Measurements from ENCODE around the gene GPRC5A. TPM values are rescaled to one million over a fixed set of nuclear protein-coding genes. Genes with fewer than 3 reads are reported as not detected.

GPRC5A gene
- polyA plus RNA-seq, 1 experiment: 118 TPM

- POLR2A ChIA-PET: no interaction called here
- CTCF ChIA-PET: interaction anchor here (1.0 to 1.5 kb wide), 2 partner anchors 8 to 288 kb away, joined by 3 to 10 read pairs; no protein-coding TSS in a partner anchor
- Histone ChIP-seq H3K4me3 (ENCODE audit: low read depth, low read length) (no peak overlapping the region), H3K9me3 (ENCODE audit: control insufficient read depth, insufficient read depth, low read length) (peaks cover 4% of the 10 kb centered on the region; the same call in 1 of the 2 replicates), H3K27me3 (ENCODE audit: control insufficient read depth, insufficient read depth, low read length) (no peaks in the 10 kb centered on the region), H3K27ac (ENCODE audit: low read depth, low read length) (peak overlapping the region; percentile 11)
- TF ChIP-seq CTCF (IDR thresholded peaks at IDR 0.05; ENCODE audit: low read depth, low read length): no peak
- no peak for DNase-seq (ENCODE audit: low read depth, low spot score)
These were observed 32.8 kb downstream of the GPRC5A start for GRCh38 chr12:12924169-12924568.

DNA sequence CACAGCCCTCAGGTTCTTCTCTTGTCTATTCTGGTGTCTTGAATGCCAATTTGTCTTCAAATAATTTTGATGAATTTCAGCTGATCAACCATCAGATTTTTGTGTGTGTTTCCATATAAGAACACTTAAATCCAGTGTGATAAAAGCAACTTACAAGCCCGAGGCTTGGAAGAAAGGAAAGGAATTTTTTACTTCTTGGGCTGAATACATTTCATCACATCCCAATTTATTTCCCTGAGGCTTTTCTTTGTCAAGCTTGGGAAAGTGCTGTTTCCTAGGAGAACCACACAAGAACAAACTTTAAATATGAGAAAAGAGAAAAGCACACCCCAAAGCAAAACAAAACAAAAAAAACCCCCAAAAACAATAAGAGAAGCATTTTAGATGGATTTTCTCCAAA, 34.0 kb downstream of the GPRC5A start:
- ChIA-PET POLR2A (no interaction called here), CTCF (interaction anchor here (1.0 to 1.5 kb wide), 2 partner anchors 9 to 287 kb away, joined by 3 to 10 read pairs; no protein-coding TSS in a partner anchor)
- DNase-seq (ENCODE audit: low read depth, low spot score): no peak
- H3K4me3 ChIP-seq (ENCODE audit: low read depth, low read length): no peak overlapping the region
- H3K27ac ChIP-seq (ENCODE audit: low read depth, low read length): no peak overlapping the region
- no peak for TF ChIP-seq CTCF (IDR thresholded peaks at IDR 0.05; ENCODE audit: low read depth, low read length)
- no peaks in the 10 kb centered on the region for H3K27me3 ChIP-seq (ENCODE audit: control insufficient read depth, insufficient read depth, low read length)
- H3K9me3 ChIP-seq (ENCODE audit: control insufficient read depth, insufficient read depth, low read length): peaks cover 4% of the 10 kb centered on the region; the same call in 1 of the 2 replicates

DNA sequence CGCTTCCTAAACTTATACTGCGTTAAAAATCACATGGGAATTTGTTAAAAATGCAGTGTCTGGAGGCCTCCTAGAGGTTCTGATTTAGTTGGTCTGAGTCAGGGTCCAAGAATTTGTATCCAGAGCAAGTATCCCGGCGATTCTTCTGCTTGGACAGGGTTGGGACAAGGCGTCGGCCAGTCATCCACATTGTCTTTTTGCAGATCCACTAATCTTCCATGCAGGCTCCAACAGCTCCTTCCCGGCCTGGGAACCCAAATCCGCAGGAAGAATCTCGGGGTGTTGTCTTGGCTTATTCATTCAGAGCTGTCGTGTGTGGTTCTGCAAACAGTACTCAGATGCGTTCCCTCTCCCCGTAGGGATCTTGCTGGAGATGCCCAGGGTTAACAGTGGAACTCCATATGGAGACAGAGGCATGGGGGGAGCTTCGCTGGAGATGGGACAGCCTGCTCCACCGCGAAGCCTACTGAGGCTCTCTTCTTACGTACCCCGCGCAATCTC, 35.3 kb downstream of the GPRC5A start:
- Histone ChIP-seq H3K4me3 (ENCODE audit: low read depth, low read length) (no peak overlapping the region), H3K27ac (ENCODE audit: low read depth, low read length) (no peak overlapping the region), H3K9me3 (ENCODE audit: control insufficient read depth, insufficient read depth, low read length) (peaks cover 4% of the 10 kb centered on the region; the same call in 1 of the 2 replicates), H3K27me3 (ENCODE audit: control insufficient read depth, insufficient read depth, low read length) (no peaks in the 10 kb centered on the region)
- ChIA-PET CTCF (interaction anchor here (0.7 to 1.3 kb wide), 4 partner anchors 10 to 329 kb away, joined by 3 to 7 read pairs (median 4); no protein-coding TSS in a partner anchor), POLR2A (no interaction called here)
- TF ChIP-seq CTCF (IDR thresholded peaks at IDR 0.05; ENCODE audit: low read depth, low read length): no peak
- DNase-seq (ENCODE audit: low read depth, low spot score): no peak

DNA sequence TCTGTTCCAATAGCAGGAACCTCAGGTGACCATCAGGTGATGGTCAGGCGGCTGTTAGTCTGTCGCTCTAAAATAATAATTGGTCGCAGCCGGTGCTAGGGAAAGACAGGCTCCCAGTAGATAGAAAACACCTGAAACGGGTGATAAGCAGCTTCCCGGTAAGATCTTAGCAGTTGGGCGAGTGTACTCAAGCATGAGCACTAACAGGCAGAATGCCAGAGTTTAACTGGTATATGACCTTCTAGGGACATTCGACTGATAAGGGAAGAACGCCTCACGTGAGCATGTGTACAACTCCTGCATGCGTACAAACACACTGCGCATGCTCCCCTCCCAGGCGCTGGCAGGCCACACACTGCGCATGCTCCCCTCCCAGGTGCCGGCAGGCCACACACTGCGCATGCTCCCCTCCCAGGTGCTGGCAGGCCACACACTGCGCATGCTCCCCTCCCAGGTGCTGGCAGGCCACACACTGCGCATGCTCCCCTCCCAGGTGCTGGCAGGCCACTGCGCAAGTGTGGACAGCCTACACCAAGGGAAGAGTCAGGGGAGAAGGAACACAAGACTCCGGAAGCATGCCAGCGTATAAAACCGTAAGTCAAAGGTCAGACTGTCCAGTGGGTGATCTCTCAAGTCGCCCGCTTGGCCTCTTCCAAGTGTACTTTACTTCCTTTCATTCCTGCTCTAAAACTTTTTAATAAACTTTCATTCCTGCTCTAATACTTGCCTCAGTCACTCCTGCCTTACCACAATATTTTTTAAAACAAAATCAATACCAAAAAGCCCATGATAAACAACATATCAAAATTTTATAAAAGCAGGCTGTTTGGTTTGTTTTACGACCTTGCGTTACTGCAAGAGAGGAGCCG, 36.1 kb downstream of the GPRC5A start:
- no peak for TF ChIP-seq CTCF (IDR thresholded peaks at IDR 0.05; ENCODE audit: low read depth, low read length)
- Histone ChIP-seq H3K27me3 (ENCODE audit: control insufficient read depth, insufficient read depth, low read length) (no peaks in the 10 kb centered on the region), H3K9me3 (ENCODE audit: control insufficient read depth, insufficient read depth, low read length) (peaks cover 4% of the 10 kb centered on the region; the same call in 1 of the 2 replicates), H3K27ac (ENCODE audit: low read depth, low read length) (peak overlapping the region; percentile 31), H3K4me3 (ENCODE audit: low read depth, low read length) (peak overlapping the region; percentile 61)
- CTCF ChIA-PET: interaction anchor here (0.8 to 1.3 kb wide), 2 partner anchors 11 to 328 kb away, joined by 4 to 7 read pairs; no protein-coding TSS in a partner anchor
- DNase-seq (ENCODE audit: low read depth, low spot score): peak; percentile 47
- POLR2A ChIA-PET: no interaction called here

GRCh38 chr12:12929696-12930095, 38.3 kb downstream of the GPRC5A start:
- ChIA-PET CTCF (no interaction called here), POLR2A (no interaction called here)
- Histone ChIP-seq H3K4me3 (ENCODE audit: low read depth, low read length) (no peak overlapping the region), H3K9me3 (ENCODE audit: control insufficient read depth, insufficient read depth, low read length) (peaks cover 4% of the 10 kb centered on the region; the same call in 1 of the 2 replicates), H3K27ac (ENCODE audit: low read depth, low read length) (no peak overlapping the region), H3K27me3 (ENCODE audit: control insufficient read depth, insufficient read depth, low read length) (no peaks in the 10 kb centered on the region)
- DNase-seq (ENCODE audit: low read depth, low spot score): no peak
- no peak for TF ChIP-seq CTCF (IDR thresholded peaks at IDR 0.05; ENCODE audit: low read depth, low read length)
